Activated gamma-delta T cell (primary cell): Measurements from ENCODE around the gene ZNF865.
A peak's percentile ranks its signal among the peaks of the same experiment; 100 is the strongest.

Experiments used
- DNase-seq: peaks from one replicate; lab custom pipeline; 2025; lab: John Stamatoyannopoulos, UW

The ZNF865 gene

GRCh38 chr19:55623561-55623960 is 18.1 kb downstream of the ZNF865 start:
- DNase-seq: no peak

DNA sequence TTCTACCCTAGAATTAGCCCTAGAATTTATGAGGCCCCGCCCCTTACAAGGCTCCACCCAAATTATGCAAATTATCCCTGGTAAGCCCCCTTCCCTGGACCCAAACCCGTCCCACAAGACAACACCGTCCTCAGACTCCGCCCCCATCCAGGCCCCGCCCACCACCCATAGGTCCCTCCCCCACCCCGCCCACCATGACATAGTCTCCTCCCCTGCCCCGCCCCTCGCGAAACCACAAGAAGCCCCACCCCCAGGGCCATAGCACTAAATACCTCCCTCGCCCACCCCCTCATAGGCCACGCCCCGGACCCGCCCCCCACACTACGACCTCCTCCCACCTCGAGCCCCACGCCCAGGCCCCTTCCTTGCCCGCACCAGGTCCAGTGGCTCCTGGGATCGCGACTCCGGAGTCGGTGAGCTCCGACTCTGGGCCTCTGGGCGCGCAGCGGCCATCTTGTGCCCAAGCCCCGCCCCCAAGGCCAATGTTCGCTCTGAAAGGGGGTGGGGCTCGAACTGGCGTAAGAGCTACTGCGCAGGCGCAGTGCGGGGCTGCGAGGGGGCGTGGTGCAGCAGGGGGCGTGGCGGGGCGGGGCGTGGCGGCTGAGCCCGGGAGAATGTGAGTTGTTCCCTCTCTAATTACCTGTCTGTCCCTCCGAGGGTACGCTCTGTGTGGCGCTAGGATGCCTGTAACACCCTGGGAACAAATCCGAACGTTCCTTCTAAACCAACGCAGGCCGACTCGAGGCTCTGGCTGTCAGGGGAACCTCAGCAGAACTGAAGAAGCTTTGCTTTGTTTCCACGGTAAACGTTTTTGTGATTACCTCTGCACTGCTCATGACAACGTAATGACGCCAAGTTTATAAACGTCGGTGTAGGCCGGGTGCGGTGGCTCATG is 18.9 kb downstream of the ZNF865 start, which contains the start of gene ZNF784:
ZNF784 (minus strand) TSS at position 458 of the 895 bp plus-strand sequence; CDS start at position 453, 5 bp downstream.
- peak; percentile 86 for DNase-seq

DNA sequence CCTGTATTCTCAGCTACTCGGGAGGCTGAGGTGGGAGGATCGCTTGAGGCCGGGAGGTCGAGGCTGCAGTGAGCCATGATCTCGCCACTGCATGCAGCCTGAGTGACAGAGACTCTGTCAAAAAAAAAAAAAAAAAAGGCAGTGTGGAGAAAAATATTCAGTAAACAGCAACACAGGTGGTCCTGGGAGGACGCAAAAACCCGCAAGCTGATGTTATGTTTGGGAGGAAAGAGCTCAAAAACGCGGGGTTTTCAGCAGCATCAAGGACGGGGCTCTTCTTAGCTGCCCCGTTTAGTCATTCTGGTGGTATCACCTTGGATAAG is 19.5 kb downstream of the ZNF865 start:
- DNase-seq: no peak

GRCh38 chr19:55626350-55626749 is 20.9 kb downstream of the ZNF865 start:
- no peak for DNase-seq

DNA sequence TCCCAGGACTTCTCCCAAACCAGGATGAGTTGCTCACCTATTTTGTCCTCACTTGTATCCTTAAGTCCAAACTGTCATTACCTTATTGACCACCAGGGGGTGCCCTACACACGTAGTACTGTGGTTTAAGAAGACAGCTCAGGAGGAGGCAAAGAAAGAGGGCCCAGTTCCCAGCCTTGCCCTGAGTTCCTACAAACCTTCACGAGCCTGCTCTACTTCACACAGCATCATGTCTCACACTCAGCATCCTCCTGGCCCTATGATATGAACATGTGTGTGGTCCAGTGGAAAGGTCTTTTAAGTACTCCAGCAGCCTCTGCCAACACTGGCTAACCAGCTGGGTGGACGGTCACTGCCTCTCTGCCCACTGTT is 27.0 kb downstream of the ZNF865 start:
- DNase-seq: no peak

DNA sequence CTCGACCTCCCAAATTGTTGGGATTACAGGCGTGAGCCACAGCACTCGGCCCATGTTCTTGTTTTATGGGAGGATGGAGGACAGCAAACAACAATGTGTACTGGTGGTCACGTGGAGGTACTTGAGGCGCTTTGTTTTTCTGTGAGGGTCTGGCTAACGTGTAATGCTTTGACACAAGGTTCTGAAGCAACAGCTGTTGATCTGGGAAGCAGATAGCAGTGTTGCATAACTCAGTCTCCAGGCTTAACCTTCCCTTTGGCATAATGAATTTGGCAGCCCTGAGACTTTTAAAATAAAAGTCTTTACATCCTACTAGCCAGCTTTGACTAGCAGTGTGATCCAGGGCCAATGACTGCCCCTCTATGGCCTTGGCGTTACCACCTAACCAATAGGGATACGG is 28.4 kb downstream of the ZNF865 start:
- no peak for DNase-seq

GRCh38 chr19:55635334-55635717 is 29.9 kb downstream of the ZNF865 start:
- DNase-seq: no peak

DNA sequence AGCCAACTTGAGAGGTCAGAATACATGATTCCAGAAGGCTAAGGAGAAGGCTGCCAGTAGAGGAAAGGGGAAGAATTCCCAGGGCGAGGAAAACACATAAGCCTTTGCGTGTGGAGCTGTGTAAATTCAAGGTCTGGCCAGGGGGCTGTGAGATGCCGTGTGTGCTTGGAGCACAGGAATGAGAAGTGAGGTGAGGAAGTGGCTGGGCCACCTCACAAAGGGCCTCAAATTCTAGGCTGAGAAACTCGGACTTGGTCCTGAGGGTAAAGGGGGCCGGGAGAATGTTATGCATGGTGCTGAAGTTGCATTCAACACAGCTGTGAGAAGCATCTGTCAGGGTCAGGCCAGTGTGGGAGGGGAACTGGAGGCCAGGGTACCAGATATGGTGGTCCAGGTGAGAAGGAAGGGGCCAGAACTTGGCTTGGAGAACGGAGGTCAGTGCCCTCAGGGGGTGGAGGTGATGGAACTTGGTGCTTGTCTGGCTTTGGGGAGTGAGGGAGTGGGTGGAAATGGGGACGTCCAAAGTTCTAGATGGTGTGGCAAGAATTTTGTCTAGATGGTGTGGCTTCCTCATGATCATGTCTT is 30.5 kb downstream of the ZNF865 start:
- DNase-seq: no peak

- no peak for DNase-seq
Measured at GRCh38 chr19:55636723-55637122, 31.3 kb downstream of the ZNF865 start.

DNA sequence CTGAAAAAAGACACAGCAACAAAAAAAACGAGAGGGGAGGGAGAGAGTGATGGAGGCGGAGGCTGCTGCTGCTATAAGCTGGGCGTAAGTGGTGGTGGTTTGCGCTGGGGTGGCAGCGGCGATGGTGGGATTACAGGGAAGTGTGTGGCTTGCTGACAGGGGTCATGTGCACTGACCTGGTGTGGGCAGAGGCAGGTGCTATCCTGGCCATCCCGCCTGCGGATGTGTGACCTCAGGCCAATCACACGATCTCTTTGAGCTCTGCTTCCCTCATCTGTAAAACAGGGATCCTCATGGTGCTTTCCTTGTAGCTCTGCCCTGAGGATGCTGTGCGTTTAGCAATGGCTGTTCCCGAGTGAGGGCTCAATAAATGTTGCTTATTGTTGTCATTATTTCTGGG is 32.1 kb downstream of the ZNF865 start:
- no peak for DNase-seq

- no peak for DNase-seq
Measured at GRCh38 chr19:55638864-55639359, 33.5 kb downstream of the ZNF865 start.

DNA sequence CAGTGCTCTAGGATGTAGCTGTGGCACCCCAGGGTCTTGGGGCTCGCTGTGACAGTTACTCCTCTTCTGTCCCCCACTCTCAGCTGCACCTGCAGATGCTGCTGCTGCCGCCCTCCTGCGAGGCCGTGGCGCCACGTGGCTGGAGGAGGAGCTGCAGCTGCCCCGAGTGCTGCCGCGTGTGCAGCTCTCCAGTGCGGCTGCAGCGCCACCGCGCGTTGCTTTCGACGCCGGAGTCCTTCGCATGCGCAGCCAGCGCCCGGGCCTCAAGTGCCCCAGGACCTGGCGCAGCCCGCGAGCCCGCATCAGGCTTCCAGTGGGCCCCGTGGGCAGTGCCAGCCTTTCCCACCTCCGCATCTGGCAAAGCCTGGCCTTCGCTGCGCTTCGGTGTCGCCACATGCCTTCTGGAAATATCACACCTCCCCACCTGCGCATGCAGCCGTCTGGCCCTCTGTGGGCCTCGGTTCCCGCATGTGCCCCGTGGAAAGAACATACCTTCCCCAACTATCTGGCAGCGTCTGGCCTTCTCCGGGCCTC is 34.7 kb downstream of the ZNF865 start:
- peak; percentile 55 for DNase-seq

DNA sequence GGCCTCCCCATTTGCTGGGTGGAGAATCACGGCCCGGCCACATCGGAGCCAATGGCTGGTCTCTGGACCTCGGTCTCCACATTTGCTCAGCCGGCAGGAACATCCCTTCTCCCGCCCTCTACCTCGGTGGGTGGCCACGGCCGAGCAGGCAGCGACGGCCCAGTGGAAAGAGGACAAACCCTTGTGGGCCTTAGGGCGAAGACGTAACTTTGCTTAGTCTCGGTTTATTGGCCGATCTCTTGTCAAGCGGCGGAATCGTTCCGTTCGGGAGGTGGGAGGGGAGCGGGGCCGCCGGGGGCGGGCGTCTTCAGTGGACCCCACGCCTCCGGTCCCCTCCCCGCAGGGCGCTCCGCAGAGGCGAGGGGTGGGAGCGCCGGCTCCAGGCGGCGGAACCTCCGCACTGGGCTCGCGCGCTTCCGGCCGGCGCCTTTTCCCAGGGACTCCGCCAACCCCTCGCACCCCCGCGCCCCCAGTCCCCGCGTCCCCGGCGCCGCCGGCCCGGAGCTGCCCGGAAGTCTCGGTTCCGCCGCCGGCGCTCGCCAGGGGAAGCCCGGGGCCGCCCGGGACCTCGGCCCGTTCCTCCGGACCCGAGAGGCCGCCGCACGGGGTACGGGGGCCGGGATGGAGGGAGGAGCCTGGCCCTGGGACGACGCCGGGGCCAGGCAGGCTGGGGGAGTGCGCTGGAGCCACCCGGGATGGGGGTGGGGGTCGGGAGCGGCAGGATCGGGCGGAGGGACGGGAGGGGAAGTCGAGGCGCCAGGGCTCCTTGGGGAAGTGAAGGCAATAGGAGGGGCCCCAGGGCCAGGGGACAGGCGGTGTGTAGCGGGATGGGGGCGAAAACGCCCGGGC is 35.4 kb downstream of the ZNF865 start, which contains the start of gene ZNF580:
ZNF580 (plus strand) TSS at position 426 of the 849 bp plus-strand sequence. CDS start 1,507 bp downstream, outside the sequence.
- peak; percentile 51 for DNase-seq

DNA sequence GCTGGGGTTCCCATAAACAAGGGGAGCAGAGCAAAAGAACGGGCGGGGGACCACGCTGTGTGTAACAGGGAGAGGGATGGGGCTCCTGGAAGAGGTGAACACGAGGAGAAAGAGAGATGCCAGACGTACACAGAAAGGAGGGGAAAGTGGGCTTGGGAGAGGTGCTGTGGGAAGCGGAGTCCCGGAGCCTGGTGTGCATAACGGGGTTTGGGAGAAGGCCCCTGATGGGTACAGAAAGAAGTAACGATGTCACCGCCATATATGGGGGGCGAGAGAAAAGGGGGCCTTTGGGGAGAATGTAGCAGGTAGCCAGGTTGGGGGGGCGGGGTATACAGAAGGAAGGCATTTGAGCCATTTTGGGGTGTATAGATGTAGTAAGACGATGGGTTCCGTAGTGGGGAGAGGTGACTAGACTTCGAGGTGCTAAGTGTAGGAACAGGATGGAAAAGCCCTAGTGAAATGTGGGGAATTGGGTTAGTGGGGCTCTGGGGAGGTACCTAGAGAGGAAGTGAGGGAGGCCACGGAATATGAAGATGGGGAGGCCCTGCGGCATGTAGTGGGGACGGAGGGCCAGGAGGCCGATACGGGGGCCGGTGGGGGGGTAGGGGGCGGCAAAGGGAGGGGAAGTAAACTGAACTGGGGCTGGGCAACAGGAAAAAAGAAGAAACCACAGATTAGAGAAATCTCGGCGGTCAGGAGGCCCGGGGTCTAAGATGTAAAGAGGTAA is 36.1 kb downstream of the ZNF865 start:
- no peak for DNase-seq

- no peak for DNase-seq
Measured at GRCh38 chr19:55642153-55643002, 36.9 kb downstream of the ZNF865 start.

- peak; percentile 54 for DNase-seq
Measured at GRCh38 chr19:55643003-55643886, 37.8 kb downstream of the ZNF865 start, which contains the start of gene ZNF581. ZNF581 (plus strand) TSS chr19:55643649; CDS start chr19:55644572, 923 bp downstream.

DNA sequence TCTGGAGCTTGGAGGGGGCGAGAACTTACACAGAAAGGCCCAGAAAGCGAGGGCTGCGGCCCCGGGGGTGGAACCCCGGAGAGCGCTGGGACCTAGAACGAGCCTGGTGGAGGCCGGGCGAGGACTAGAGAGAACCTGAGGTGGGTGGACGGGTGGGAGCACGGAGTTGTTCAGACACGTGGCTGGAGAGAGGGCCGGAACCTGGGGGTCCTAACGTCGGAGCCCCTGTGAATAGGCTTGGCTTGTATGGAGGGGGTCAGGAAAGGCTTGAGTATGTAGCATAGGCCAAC is 38.4 kb downstream of the ZNF865 start:
- DNase-seq: no peak

GRCh38 chr19:55644191-55644833 is 38.9 kb downstream of the ZNF865 start:
- no peak for DNase-seq
